HG03025 (cell line): ENCODE data around the gene BLID.

Source experiments
- ATAC-seq: cut with Tn5 transposase; IDR thresholded peaks from one replicate; pipeline ENCODE4 v1.9.1; 2021; ENCODE audit warnings: mild to moderate bottlenecking, moderate library complexity; ENCODE audit not compliant: unreplicated experiment, low FRiP score

Gene BLID

GRCh38 chr11:122141725-122142124, 25.7 kb upstream of the BLID start:
- no peak for ATAC-seq

GRCh38 chr11:122140500-122140899, 24.5 kb upstream of the BLID start:
- ATAC-seq, result no peak

GRCh38 chr11:122139595-122139866, 23.5 kb upstream of the BLID start:
- no peak for ATAC-seq

GRCh38 chr11:122138744-122139594, 23.0 kb upstream of the BLID start:
- no peak for ATAC-seq

- no peak for ATAC-seq
These were observed 21.2 kb upstream of the BLID start for GRCh38 chr11:122137078-122137793.

- ATAC-seq, result no peak
These were observed 15.1 kb upstream of the BLID start for GRCh38 chr11:122131126-122131525.

GRCh38 chr11:122128146-122128545, 12.1 kb upstream of the BLID start:
- ATAC-seq, result no peak

- no peak for ATAC-seq
These were observed 11.0 kb upstream of the BLID start for GRCh38 chr11:122127020-122127419.

GRCh38 chr11:122126024-122126688, 10.1 kb upstream of the BLID start:
- no peak for ATAC-seq

GRCh38 chr11:122123263-122123929, 7.4 kb upstream of the BLID start:
- no peak for ATAC-seq

GRCh38 chr11:122122179-122122578, 6.2 kb upstream of the BLID start:
- no peak for ATAC-seq

- ATAC-seq, result no peak
These were observed 4.1 kb upstream of the BLID start for GRCh38 chr11:122120096-122120495.

- ATAC-seq, result no peak
These were observed 576 bp upstream of the BLID start for GRCh38 chr11:122116591-122116990.

- no peak for ATAC-seq
These were observed 1.0 kb downstream of the BLID start for GRCh38 chr11:122114976-122115375.

- ATAC-seq, result no peak
These were observed 1.9 kb downstream of the BLID start for GRCh38 chr11:122113836-122114825.

GRCh38 chr11:122112470-122113365, 3.3 kb downstream of the BLID start:
- ATAC-seq, result no peak

- ATAC-seq, result no peak
These were observed 6.1 kb downstream of the BLID start for GRCh38 chr11:122109932-122110331.

GRCh38 chr11:122108828-122109227, 7.2 kb downstream of the BLID start:
- ATAC-seq, result no peak
